Neural progenitor cell (in vitro differentiated cells): ENCODE measurements around the gene OLFM1. TPM values are rescaled to one million over a fixed set of nuclear protein-coding genes. Genes with fewer than 3 reads are reported as not detected.
"Not testable (repeated sequence)": the region's sequence is repeated elsewhere in the genome, so short reads cannot be mapped to it uniquely, and the experiment has no call there.

Experiments used
- DNase-seq: peaks from one replicate; pipeline ENCODE4 v3.0.0-alpha.2; 2016; ENCODE audit warnings: low spot score
- H2AFZ ChIP-seq: fragments of 200-600 bp; sonication (generic); replicated peaks from 2 replicates; pipeline ENCODE4 v1.6.1; 2016; ENCODE audit warnings: antibody characterized with exemption
- H3F3A ChIP-seq: fragments of 200-600 bp; sonication (generic); 2 replicates; pipeline ENCODE4 v1.6.1; 2016; ENCODE audit warnings: antibody characterized with exemption, low read depth
- H3K27ac ChIP-seq: fragments of 200-600 bp; sonication (generic); 2 replicates; pipeline ENCODE4 v1.5.1; 2016; ENCODE audit warnings: mild to moderate bottlenecking
- H3K27me3 ChIP-seq: fragments of 200-600 bp; sonication (generic); 2 replicates; pipeline ENCODE4 v1.6.1; 2016; ENCODE audit warnings: mild to moderate bottlenecking, moderate library complexity
- H3K36me3 ChIP-seq: fragments of 200-600 bp; sonication (generic); 2 replicates; pipeline ENCODE4 v1.5.1; 2016
- H3K4me1 ChIP-seq: fragments of 200-600 bp; sonication (generic); 2 replicates; pipeline ENCODE4 v1.6.1; 2016; ENCODE audit warnings: mixed run types
- H3K4me2 ChIP-seq: fragments of 200-600 bp; sonication (generic); 2 replicates; pipeline ENCODE4 v1.6.1; 2016
- H3K4me3 ChIP-seq: fragments of 200-600 bp; sonication (generic); 2 replicates; pipeline ENCODE4 v1.5.1; 2016
- H3K79me2 ChIP-seq: fragments of 200-600 bp; sonication (generic); 2 replicates; pipeline ENCODE4 v1.6.1; 2016; ENCODE audit warnings: low read depth
- H3K9ac ChIP-seq: fragments of 200-600 bp; sonication (generic); 2 replicates; pipeline ENCODE4 v1.6.1; 2016
- H3K9me3 ChIP-seq: fragments of 200-600 bp; sonication (generic); 2 replicates; pipeline ENCODE4 v1.5.1; 2016; ENCODE audit warnings: low read depth
- H4K20me1 ChIP-seq: fragments of 200-600 bp; sonication (generic); 2 replicates; pipeline ENCODE4 v1.6.1; 2016; ENCODE audit warnings: low read depth
- H3K27ac Mint-ChIP-seq: 3 replicates; pipeline ENCODE4 v1.8.0; 2021; ENCODE audit warnings: mixed read lengths
- H3K27me3 Mint-ChIP-seq: 2 replicates; pipeline ENCODE4 v1.8.0; 2022; ENCODE audit warnings: low read depth, mild to moderate bottlenecking, inconsistent platforms, moderate library complexity, mixed read lengths; ENCODE audit not compliant: insufficient read depth
- H3K36me3 Mint-ChIP-seq: 3 replicates; pipeline ENCODE4 v1.8.0; 2021; ENCODE audit warnings: mixed read lengths
- H3K4me1 Mint-ChIP-seq: 3 replicates; pipeline ENCODE4 v1.8.0; 2021; ENCODE audit warnings: mixed read lengths
- H3K4me3 Mint-ChIP-seq: 3 replicates; pipeline ENCODE4 v1.8.0; 2021; ENCODE audit warnings: mild to moderate bottlenecking, moderate library complexity, mixed read lengths
- H3K9me3 Mint-ChIP-seq: 3 replicates; pipeline ENCODE4 v1.8.0; 2020; ENCODE audit warnings: mixed read lengths
- CTCF ChIP-seq: fragments of 200-600 bp; sonication (generic); IDR thresholded peaks from 2 replicates; pipeline ENCODE4 v1.5.1; 2017; ENCODE audit warnings: antibody characterized with exemption, mild to moderate bottlenecking
- EZH2 ChIP-seq: fragments of 200-600 bp; sonication (generic); IDR thresholded peaks from 2 replicates; pipeline ENCODE4 v1.6.1; 2017; ENCODE audit warnings: antibody characterized with exemption, mild to moderate bottlenecking, moderate library complexity
- EZH2phosphoT487 ChIP-seq: fragments of 200-600 bp; sonication (generic); IDR thresholded peaks from 2 replicates; pipeline ENCODE4 v1.6.1; 2017; ENCODE audit warnings: antibody characterized with exemption
- total RNA-seq: library from RNA; depleted of rRNA; stranded (reverse); fragments of >200 nt; gene quantifications from 2 replicates; pipeline ENCODE4 v1.2.3, GENCODE V29; 2015; ENCODE audit warnings: low replicate concordance

OLFM1 gene
- total RNA-seq, 1 donor from 2014 or later, result 4.0 TPM

- H4K20me1 ChIP-seq, result no peaks in the 10 kb centered on the region
- no peak overlapping the region for H3K27ac Mint-ChIP-seq
- no peak overlapping the region for H2AFZ ChIP-seq
- no peak overlapping the region for H3K9ac ChIP-seq
- peaks cover 18% of the 10 kb centered on the region for H3K27me3 ChIP-seq
- H3K4me1 ChIP-seq, result no peaks in the 10 kb centered on the region
- no peak overlapping the region for H3K4me3 Mint-ChIP-seq
- H3K9me3 Mint-ChIP-seq, result peaks cover 18% of the 10 kb centered on the region
- no peaks in the 10 kb centered on the region for H3K36me3 ChIP-seq
- no peak for DNase-seq
- no peak for TF ChIP-seq CTCF
- no peak for TF ChIP-seq EZH2phosphoT487
- no peak for TF ChIP-seq EZH2
- H3K4me2 ChIP-seq, result no peak overlapping the region
- H3K4me3 ChIP-seq, result no peak overlapping the region
- no peaks in the 10 kb centered on the region for H3K79me2 ChIP-seq
- no peaks in the 10 kb centered on the region for H3F3A ChIP-seq
- no peak overlapping the region for H3K27ac ChIP-seq
- peaks cover 4% of the 10 kb centered on the region for H3K27me3 Mint-ChIP-seq
- H3K9me3 ChIP-seq, result no peaks in the 10 kb centered on the region
- peaks cover 4% of the 10 kb centered on the region for H3K36me3 Mint-ChIP-seq
- no peaks in the 10 kb centered on the region for H3K4me1 Mint-ChIP-seq
Observed at GRCh38 chr9:135062254-135062653, 25.2 kb upstream of the OLFM1 start.

- H3K36me3 Mint-ChIP-seq, H3K36me3 ChIP-seq, DNase-seq: not testable (repeated sequence)
Observed at GRCh38 chr9:135063466-135063865, 24.0 kb upstream of the OLFM1 start.

GRCh38 chr9:135063888-135064287 lies 23.6 kb upstream of the OLFM1 start:
- H2AFZ ChIP-seq, H3K9ac ChIP-seq, H3K36me3 ChIP-seq, H3K27ac Mint-ChIP-seq, H3K4me1 Mint-ChIP-seq, H3K4me2 ChIP-seq, H3K9me3 ChIP-seq, H3K4me1 ChIP-seq, H3K4me3 ChIP-seq, H3F3A ChIP-seq, H3K4me3 Mint-ChIP-seq, H3K27ac ChIP-seq, H4K20me1 ChIP-seq, H3K79me2 ChIP-seq, H3K36me3 Mint-ChIP-seq, DNase-seq: not testable (repeated sequence)
- peaks cover 10% of the 10 kb centered on the region for H3K27me3 Mint-ChIP-seq
- H3K9me3 Mint-ChIP-seq, result peaks cover 18% of the 10 kb centered on the region
- peaks cover 17% of the 10 kb centered on the region for H3K27me3 ChIP-seq

More at GRCh38 chr9:135063466-135063865, 24.0 kb upstream of the OLFM1 start:
- H3K4me2 ChIP-seq, H3K9me3 ChIP-seq, H3K4me1 Mint-ChIP-seq, H3K4me3 ChIP-seq, H4K20me1 ChIP-seq, H3K4me1 ChIP-seq, H3K79me2 ChIP-seq, H3K27ac Mint-ChIP-seq, H3K9ac ChIP-seq, H3K4me3 Mint-ChIP-seq, H3F3A ChIP-seq, H2AFZ ChIP-seq, H3K27ac ChIP-seq: not testable (repeated sequence)
- Mint-ChIP-seq H3K9me3 (peaks cover 18% of the 10 kb centered on the region), H3K27me3 (peaks cover 10% of the 10 kb centered on the region)
- peaks cover 18% of the 10 kb centered on the region for H3K27me3 ChIP-seq

GRCh38 chr9:135065151-135065550 lies 22.3 kb upstream of the OLFM1 start:
- H3K36me3 ChIP-seq, result no peaks in the 10 kb centered on the region
- H3K27me3 ChIP-seq, result peaks cover 7% of the 10 kb centered on the region
- Mint-ChIP-seq H3K9me3 (peaks cover 18% of the 10 kb centered on the region), H3K27ac (no peak overlapping the region), H3K4me3 (no peak overlapping the region), H3K4me1 (peaks cover 17% of the 10 kb centered on the region), H3K36me3 (peaks cover 4% of the 10 kb centered on the region), H3K27me3 (peaks cover 13% of the 10 kb centered on the region)
- no peak for DNase-seq
- no peak overlapping the region for H3K4me3 ChIP-seq
- no peak overlapping the region for H3K27ac ChIP-seq
- no peak overlapping the region for H3K9ac ChIP-seq
- no peaks in the 10 kb centered on the region for H3K9me3 ChIP-seq
- peaks cover 7% of the 10 kb centered on the region for H3F3A ChIP-seq
- H3K79me2 ChIP-seq, result no peaks in the 10 kb centered on the region
- H3K4me2 ChIP-seq, result no peak overlapping the region
- no peak overlapping the region for H2AFZ ChIP-seq
- TF ChIP-seq EZH2phosphoT487, result no peak
- no peak for TF ChIP-seq CTCF
- no peak for TF ChIP-seq EZH2
- peaks cover 5% of the 10 kb centered on the region for H3K4me1 ChIP-seq
- H4K20me1 ChIP-seq, result no peaks in the 10 kb centered on the region
